Measurements from ENCODE around the gene ETV7. TPM values are rescaled to one million over a fixed set of nuclear protein-coding genes. Genes with fewer than 3 reads are reported as not detected.

The ETV7 gene
- total and polyA plus RNA-seq, 4 donors: 0.17 to 0.84 (median 0.36) TPM

DNA sequence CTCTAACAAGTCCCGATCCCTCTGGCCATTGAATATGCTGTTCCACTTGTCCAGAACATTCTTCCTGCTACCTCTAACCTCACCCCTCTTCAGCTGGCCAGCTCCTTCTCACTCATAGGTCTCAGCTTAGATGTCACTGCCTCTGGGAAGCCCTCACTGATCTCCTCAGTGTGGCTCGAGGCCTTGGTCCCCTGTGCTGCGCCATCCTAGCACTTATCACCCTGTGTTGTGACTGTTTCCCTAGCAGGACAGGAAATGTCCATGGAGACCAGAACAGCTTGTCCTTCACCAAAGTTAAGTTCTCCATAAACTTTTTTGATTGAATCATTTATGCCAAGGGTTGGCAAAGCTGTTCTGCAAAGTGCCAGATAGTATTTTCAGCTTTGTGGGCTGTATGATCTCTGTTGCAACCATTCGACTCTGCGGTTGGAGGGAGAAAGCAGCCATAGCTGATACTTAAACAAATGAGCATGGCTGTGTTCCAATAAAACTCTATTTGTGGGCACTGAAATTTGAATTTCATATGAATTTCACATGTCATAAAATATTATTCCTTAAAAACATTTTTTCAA, 44.3 kb downstream of the ETV7 start:
- Histone ChIP-seq H3K27me3 (ENCODE audit: control insufficient read depth in 4 of 4, insufficient read depth in 4 of 4, low read length in 3 of 4) (no peaks in the 10 kb centered on the region), H3K4me1 (ENCODE audit: control insufficient read depth in 4 of 4, insufficient read depth in 4 of 4, low read length in 3 of 4) (peaks cover 0 to 6% (median 4%) of the 10 kb centered on the region in 4 donors), H3K27ac (ENCODE audit: low read depth in 1 of 2, low read length in 2 of 2) (no peak overlapping the region), H3K9ac (ENCODE audit: low read depth in 1 of 2, low read length in 2 of 2) (no peak overlapping the region), H3K4me3 (ENCODE audit: low read depth in 1 of 3, low read length in 3 of 3) (no peak overlapping the region), H3K9me3 (ENCODE audit: control insufficient read depth in 4 of 4, low read length in 3 of 4) (no peaks in the 10 kb centered on the region), H3K36me3 (ENCODE audit: control insufficient read depth in 4 of 4, insufficient read depth in 3 of 4, low read depth in 1 of 4, low read length in 3 of 4) (no peaks in the 10 kb centered on the region)
- 87% methylated on average over 5 of the region's 5 CpGs for WGBS
- no peak for DNase-seq (ENCODE audit: low spot score)
- TF ChIP-seq, protein P1, sequence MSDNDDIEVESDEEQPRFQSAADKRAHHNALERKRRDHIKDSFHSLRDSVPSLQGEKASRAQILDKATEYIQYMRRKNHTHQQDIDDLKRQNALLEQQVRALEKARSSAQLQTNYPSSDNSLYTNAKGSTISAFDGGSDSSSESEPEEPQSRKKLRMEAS (IDR thresholded peaks at IDR 0.05): no peak
- TF ChIP-seq FOXA2 (IDR thresholded peaks at IDR 0.05) (no peak), HNF4A (conservative IDR thresholded peaks at IDR 0.05) (no peak), NR2F2 (IDR thresholded peaks at IDR 0.05) (no peak), SP1 (IDR thresholded peaks at IDR 0.05) (no peak), RXRA (IDR thresholded peaks at IDR 0.05) (no peak), FOXA1 (IDR thresholded peaks at IDR 0.05) (no peak)
- TF ChIP-seq, protein P2, sequence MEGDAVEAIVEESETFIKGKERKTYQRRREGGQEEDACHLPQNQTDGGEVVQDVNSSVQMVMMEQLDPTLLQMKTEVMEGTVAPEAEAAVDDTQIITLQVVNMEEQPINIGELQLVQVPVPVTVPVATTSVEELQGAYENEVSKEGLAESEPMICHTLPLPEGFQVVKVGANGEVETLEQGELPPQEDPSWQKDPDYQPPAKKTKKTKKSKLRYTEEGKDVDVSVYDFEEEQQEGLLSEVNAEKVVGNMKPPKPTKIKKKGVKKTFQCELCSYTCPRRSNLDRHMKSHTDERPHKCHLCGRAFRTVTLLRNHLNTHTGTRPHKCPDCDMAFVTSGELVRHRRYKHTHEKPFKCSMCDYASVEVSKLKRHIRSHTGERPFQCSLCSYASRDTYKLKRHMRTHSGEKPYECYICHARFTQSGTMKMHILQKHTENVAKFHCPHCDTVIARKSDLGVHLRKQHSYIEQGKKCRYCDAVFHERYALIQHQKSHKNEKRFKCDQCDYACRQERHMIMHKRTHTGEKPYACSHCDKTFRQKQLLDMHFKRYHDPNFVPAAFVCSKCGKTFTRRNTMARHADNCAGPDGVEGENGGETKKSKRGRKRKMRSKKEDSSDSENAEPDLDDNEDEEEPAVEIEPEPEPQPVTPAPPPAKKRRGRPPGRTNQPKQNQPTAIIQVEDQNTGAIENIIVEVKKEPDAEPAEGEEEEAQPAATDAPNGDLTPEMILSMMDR (IDR thresholded peaks at IDR 0.05; ENCODE audit: low read depth, low read length, missing input control): no peak
- TF ChIP-seq, protein P3, sequence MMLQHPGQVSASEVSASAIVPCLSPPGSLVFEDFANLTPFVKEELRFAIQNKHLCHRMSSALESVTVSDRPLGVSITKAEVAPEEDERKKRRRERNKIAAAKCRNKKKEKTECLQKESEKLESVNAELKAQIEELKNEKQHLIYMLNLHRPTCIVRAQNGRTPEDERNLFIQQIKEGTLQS (IDR thresholded peaks at IDR 0.05): no peak
- TF ChIP-seq, protein P4, sequence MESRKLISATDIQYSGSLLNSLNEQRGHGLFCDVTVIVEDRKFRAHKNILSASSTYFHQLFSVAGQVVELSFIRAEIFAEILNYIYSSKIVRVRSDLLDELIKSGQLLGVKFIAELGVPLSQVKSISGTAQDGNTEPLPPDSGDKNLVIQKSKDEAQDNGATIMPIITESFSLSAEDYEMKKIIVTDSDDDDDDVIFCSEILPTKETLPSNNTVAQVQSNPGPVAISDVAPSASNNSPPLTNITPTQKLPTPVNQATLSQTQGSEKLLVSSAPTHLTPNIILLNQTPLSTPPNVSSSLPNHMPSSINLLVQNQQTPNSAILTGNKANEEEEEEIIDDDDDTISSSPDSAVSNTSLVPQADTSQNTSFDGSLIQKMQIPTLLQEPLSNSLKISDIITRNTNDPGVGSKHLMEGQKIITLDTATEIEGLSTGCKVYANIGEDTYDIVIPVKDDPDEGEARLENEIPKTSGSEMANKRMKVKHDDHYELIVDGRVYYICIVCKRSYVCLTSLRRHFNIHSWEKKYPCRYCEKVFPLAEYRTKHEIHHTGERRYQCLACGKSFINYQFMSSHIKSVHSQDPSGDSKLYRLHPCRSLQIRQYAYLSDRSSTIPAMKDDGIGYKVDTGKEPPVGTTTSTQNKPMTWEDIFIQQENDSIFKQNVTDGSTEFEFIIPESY (IDR thresholded peaks at IDR 0.05): no peak

DNA sequence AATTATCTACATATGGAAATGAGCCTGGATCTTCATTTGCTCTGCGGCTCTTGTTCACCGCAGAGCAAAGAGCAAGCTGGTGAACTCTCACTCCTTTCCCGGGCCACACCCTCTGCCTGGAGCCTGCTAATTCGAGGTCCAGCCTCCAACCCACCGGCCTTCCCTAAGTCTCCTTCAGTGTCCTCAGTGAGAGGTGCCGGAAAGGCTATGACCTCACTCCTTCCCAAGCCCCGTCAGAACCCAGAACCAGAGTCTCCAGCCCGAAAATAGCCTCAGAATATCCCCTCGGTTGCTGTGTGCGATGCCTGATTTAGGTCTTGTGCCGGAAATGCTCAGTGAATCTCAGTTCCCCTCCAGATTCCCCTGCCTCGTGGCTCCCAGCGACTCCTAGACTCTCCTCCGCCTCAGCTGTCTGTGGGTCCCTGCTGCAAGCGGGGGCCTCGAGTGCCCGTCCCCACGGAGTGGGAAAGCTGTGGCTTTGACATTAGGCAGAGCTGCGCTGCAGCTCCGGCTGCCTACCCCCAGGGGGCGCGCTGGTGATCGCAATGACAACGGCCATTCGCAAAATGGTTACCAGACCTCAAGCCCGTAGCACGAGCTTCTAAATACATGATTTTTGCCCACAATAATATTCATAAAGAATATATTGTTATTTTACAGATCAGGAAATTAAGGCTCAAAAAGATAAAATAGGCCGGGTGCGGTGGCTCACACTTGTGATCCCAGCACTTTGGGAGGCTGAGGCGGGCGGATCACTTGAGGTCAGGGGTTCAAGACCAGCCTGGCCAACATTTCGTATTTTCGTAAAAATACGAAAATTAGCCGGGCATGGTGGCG, 46.6 kb downstream of the ETV7 start:
- Histone ChIP-seq H3K36me3 (ENCODE audit: control insufficient read depth in 4 of 4, insufficient read depth in 3 of 4, low read depth in 1 of 4, low read length in 3 of 4) (no peaks in the 10 kb centered on the region), H3K4me1 (ENCODE audit: control insufficient read depth in 4 of 4, insufficient read depth in 4 of 4, low read length in 3 of 4) (peaks cover 0 to 6% (median 4%) of the 10 kb centered on the region in 4 donors), H3K9me3 (ENCODE audit: control insufficient read depth in 4 of 4, low read length in 3 of 4) (no peaks in the 10 kb centered on the region), H3K27ac (ENCODE audit: low read depth in 1 of 2, low read length in 2 of 2) (no peak overlapping the region), H3K9ac (ENCODE audit: low read depth in 1 of 2, low read length in 2 of 2) (no peak overlapping the region), H3K4me3 (ENCODE audit: low read depth in 1 of 3, low read length in 3 of 3) (no peak overlapping the region), H3K27me3 (ENCODE audit: control insufficient read depth in 4 of 4, insufficient read depth in 4 of 4, low read length in 3 of 4) (no peaks in the 10 kb centered on the region)
- no peak for TF ChIP-seq FOXA2 (IDR thresholded peaks at IDR 0.05)
- TF ChIP-seq HNF4A (conservative IDR thresholded peaks at IDR 0.05): peak in 1 of 2 donors; percentile 9
- TF ChIP-seq RXRA (IDR thresholded peaks at IDR 0.05): peak in 1 of 2 donors; percentile 31
- TF ChIP-seq RAD21 (IDR thresholded peaks at IDR 0.05): peak; percentile 66 to 76
- TF ChIP-seq, protein P2 (IDR thresholded peaks at IDR 0.05; ENCODE audit: low read depth, low read length, missing input control): peak; percentile 89
- TF ChIP-seq EGR1 (IDR thresholded peaks at IDR 0.05; ENCODE audit: low read depth in 2 of 2): no peak
- TF ChIP-seq YY1 (IDR thresholded peaks at IDR 0.05): peak; percentile 79
- DNase-seq (ENCODE audit: low spot score): peak; percentile 84
- 20% methylated on average over 36 of the region's 36 CpGs for WGBS

Measured in liver (tissue), 9 donors.